GM10248 (cell line): ENCODE data around the gene TRIM71.

ENCODE experiments used
- CTCF ChIA-PET: fragments of 300-600 bp; sonication (Branson Sonifier 250); formaldehyde crosslinking; extraction: SDS; loops from one replicate; lab custom pipeline; 2021; ENCODE audit warnings: antibody characterized with exemption; lab: Yijun Ruan, JAX
- POLR2A ChIA-PET: fragments of 350-650 bp; sonication (Branson Sonifier 250); formaldehyde crosslinking; extraction: SDS; loops from one replicate; lab custom pipeline; 2020; ENCODE audit warnings: antibody characterized with exemption; lab: Yijun Ruan, JAX
- DNase-seq: peaks from one replicate; pipeline ENCODE4 v3.0.0; 2012; ENCODE audit errors: extremely low spot score
- CTCF ChIP-seq: IDR thresholded peaks from 2 replicates; pipeline ENCODE4 v1.5.1; 2012; ENCODE audit warnings: mild to moderate bottlenecking, low read depth; ENCODE audit errors: extremely low read depth, missing control alignments, control extremely low read depth

The TRIM71 gene

GRCh38 chr3:32903953-32904352 is 86.2 kb downstream of the TRIM71 start:
- CTCF ChIA-PET = interaction anchor here (1.0 to 2.6 kb wide), 8 partner anchors 10 to 436 kb away, joined by 3 to 7 read pairs (median 4); no protein-coding TSS in a partner anchor
- no peak for DNase-seq
- TF ChIP-seq CTCF = no peak
- POLR2A ChIA-PET = no interaction called here

- ChIA-PET POLR2A (no interaction called here), CTCF (interaction anchor here (1.1 kb wide), 1 partner anchor 36 kb away, joined by 3 read pairs; no protein-coding TSS in a partner anchor)
- TF ChIP-seq CTCF = no peak
- no peak for DNase-seq
Observed at GRCh38 chr3:32909999-32910398, 92.2 kb downstream of the TRIM71 start.

- TF ChIP-seq CTCF = no peak
- ChIA-PET CTCF (no interaction called here), POLR2A (no interaction called here)
- no peak for DNase-seq
Observed at GRCh38 chr3:32910954-32911353, 93.2 kb downstream of the TRIM71 start.

GRCh38 chr3:32912046-32912445 is 94.2 kb downstream of the TRIM71 start:
- DNase-seq = no peak
- POLR2A ChIA-PET = no interaction called here
- TF ChIP-seq CTCF = no peak
- CTCF ChIA-PET = interaction anchor here (1.0 kb wide), 1 partner anchor 33 kb away, joined by 3 read pairs; no protein-coding TSS in a partner anchor

GRCh38 chr3:32913790-32914446 is 96.1 kb downstream of the TRIM71 start:
- DNase-seq = no peak
- ChIA-PET POLR2A (no interaction called here), CTCF (no interaction called here)
- no peak for TF ChIP-seq CTCF

- CTCF ChIA-PET = no interaction called here
- POLR2A ChIA-PET = no interaction called here
- no peak for DNase-seq
- no peak for TF ChIP-seq CTCF
Observed at GRCh38 chr3:32919920-32920319, 102.1 kb downstream of the TRIM71 start.
